Thyroid gland (tissue), 4 donors: ENCODE measurements around the gene RWDD4. TPM values are rescaled to one million over a fixed set of nuclear protein-coding genes. Genes with fewer than 3 reads are reported as not detected.

Experiments
- DNase-seq, 2 donors: peaks; one replicate each; pipeline ENCODE4 v3.0.0-alpha.2; 2019
- H3K27ac ChIP-seq, 3 donors: fragments of 200-600 bp; sonication (generic); 1 replicate in 2 of 3; 2 replicates in 1 of 3; pipeline ENCODE4 v1.5.1; 2016 to 2019; ENCODE audit warnings: mild to moderate bottlenecking in 1 of 3, moderate library complexity in 1 of 3
- H3K27me3 ChIP-seq: fragments of 200-600 bp; sonication (generic); one replicate; pipeline ENCODE4 v1.5.1; 2019
- H3K36me3 ChIP-seq, 2 donors: fragments of 200-600 bp; sonication (generic); one replicate each; pipeline ENCODE4 v1.5.1; 2016 to 2019
- H3K4me1 ChIP-seq, 2 donors: fragments of 200-600 bp; sonication (generic); one replicate each; pipeline ENCODE4 v1.5.1; 2017 to 2019
- H3K4me3 ChIP-seq, 3 donors: fragments of 200-600 bp; sonication (generic); replicated peaks in 1 of 3; 1 replicate in 2 of 3; 2 replicates in 1 of 3; pipeline ENCODE4 v1.5.1; 2016; ENCODE audit warnings: mild to moderate bottlenecking in 1 of 3
- H3K9me3 ChIP-seq: fragments of 200-600 bp; sonication (generic); one replicate; pipeline ENCODE4 v1.5.1; 2017
- POLR2A ChIP-seq, 2 donors: fragments of 450-650 bp; IDR thresholded peaks; one replicate each; pipeline ENCODE4 v1.6.1; 2017; ENCODE audit warnings: antibody characterized with exemption in 2 of 2, mild to moderate bottlenecking in 2 of 2, moderate library complexity in 1 of 2
- WGBS, 2 donors: methylation state at CpG; one replicate each; pipeline ENCODE4 v1.1.5; 2017; 5-methylcytosine and 5-hydroxymethylcytosine counted together
- intact Hi-C: fragments of 100-400 bp; cut with DNase I; formaldehyde crosslinking; loops from one replicate; pipeline ENCODE4 v1.15.1; 2023
- total RNA-seq, 4 donors: library from RNA; depleted of rRNA; stranded (reverse); fragments of >200 nt; gene quantifications; one replicate each; pipeline ENCODE4 v1.2.3, GENCODE V29; 2016
- TF ChIP-seq, protein P1 (sequence below), 6 experiments: fragments of 200-600 bp in 3 of 6; fragments of 450-650 bp in 3 of 6; sonication (generic) in 3 of 6; IDR thresholded peaks; one replicate each; pipeline ENCODE4 v1.5.1; 2016 to 2019; ENCODE audit warnings: antibody characterized with exemption in 6 of 6, mild to moderate bottlenecking in 2 of 6, inconsistent platforms in 1 of 6, moderate library complexity in 1 of 6

The RWDD4 gene
- total RNA-seq, 4 donors from 2014 or later: 33.3 to 43.5 (median 41.5) TPM

DNA sequence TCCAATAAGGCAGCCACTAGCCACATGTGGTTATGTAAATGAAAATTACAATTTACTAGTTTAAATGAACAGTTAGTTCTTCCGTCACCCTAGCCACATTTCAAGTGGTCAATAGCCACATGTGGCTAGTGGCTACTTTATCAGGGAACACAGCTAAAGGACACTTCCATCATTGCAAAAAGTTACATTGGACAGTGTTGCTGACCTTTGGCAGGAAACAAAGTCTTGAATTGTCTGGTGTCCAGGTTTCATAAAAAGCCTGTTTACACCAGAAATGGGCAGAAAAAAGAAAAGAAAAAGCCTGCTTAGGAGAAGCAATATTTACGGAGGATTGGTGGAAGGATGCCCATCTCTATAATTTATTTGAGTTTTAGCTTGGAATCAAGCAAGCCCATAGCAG, 38.6 kb downstream of the RWDD4 start:
- no peak for TF ChIP-seq POLR2A (IDR thresholded peaks at IDR 0.05)
- TF ChIP-seq, protein P1, sequence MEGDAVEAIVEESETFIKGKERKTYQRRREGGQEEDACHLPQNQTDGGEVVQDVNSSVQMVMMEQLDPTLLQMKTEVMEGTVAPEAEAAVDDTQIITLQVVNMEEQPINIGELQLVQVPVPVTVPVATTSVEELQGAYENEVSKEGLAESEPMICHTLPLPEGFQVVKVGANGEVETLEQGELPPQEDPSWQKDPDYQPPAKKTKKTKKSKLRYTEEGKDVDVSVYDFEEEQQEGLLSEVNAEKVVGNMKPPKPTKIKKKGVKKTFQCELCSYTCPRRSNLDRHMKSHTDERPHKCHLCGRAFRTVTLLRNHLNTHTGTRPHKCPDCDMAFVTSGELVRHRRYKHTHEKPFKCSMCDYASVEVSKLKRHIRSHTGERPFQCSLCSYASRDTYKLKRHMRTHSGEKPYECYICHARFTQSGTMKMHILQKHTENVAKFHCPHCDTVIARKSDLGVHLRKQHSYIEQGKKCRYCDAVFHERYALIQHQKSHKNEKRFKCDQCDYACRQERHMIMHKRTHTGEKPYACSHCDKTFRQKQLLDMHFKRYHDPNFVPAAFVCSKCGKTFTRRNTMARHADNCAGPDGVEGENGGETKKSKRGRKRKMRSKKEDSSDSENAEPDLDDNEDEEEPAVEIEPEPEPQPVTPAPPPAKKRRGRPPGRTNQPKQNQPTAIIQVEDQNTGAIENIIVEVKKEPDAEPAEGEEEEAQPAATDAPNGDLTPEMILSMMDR (IDR thresholded peaks at IDR 0.05): no peak
- no peaks in the 10 kb centered on the region for H3K36me3 ChIP-seq
- H3K4me1 ChIP-seq: no peaks in the 10 kb centered on the region
- H3K9me3 ChIP-seq: no peaks in the 10 kb centered on the region
- H3K27ac ChIP-seq: no peak overlapping the region
- H3K27me3 ChIP-seq: no peaks in the 10 kb centered on the region
- WGBS, 2 donors: 70 to 88% methylated on average over 2 of the region's 2 CpGs
- intact Hi-C loops: no loop called here
- no peak for DNase-seq
- H3K4me3 ChIP-seq: no peak overlapping the region

DNA sequence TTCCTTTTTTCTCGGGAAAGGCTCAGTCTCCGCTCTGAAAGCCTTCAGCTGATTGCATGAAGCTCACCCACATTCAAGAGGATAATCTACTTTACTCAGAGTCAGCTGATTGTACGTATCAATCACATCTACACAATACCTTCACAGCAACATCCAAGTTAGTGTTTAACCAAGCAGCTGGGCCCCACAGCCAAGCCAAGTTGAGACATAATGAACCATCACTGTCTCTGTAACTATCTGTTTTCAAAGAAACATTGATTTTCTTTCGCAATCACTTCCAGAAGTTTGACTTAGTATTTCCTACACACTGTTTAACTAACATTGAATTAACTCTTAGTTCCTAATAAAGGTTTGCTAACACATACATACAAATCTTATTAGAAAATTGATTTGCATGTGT, 40.3 kb downstream of the RWDD4 start:
- Histone ChIP-seq H3K9me3 (no peaks in the 10 kb centered on the region), H3K36me3 (no peaks in the 10 kb centered on the region), H3K27me3 (no peaks in the 10 kb centered on the region), H3K27ac (no peak overlapping the region), H3K4me1 (no peaks in the 10 kb centered on the region), H3K4me3 (no peak overlapping the region)
- no peak for DNase-seq
- intact Hi-C loops: no loop called here
- 85 to 86% methylated on average over 4 of the region's 4 CpGs for WGBS, 2 donors
- TF ChIP-seq POLR2A (IDR thresholded peaks at IDR 0.05): no peak

DNA sequence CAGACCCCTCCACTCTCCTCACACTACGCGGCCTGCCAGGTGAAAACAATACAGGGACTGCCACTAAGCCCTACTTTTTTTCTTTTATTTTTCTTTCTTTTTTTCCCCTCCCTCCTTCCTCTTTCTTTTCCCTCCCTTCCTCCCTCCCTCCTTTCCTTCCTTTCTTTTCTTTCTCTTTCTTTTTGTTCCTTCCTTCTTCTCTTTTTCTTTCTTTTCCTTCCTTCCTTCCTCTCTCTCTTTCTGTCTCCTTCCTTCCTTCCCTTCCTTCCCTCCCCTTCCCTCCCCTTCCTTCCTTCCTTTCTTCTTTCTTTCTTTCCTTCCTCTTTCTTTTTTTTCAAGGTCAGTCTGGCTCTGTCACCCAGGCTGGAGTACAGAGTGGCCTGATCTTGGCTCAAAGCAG, 41.9 kb downstream of the RWDD4 start:
- intact Hi-C loops: no loop called here
- WGBS, 2 donors: 94 to 97% methylated on average over 2 of the region's 2 CpGs
- no peak overlapping the region for H3K4me3 ChIP-seq
- no peak overlapping the region for H3K27ac ChIP-seq
- TF ChIP-seq, protein P1 (IDR thresholded peaks at IDR 0.05): no peak
- TF ChIP-seq POLR2A (IDR thresholded peaks at IDR 0.05): no peak
- DNase-seq: no peak
- no peaks in the 10 kb centered on the region for H3K4me1 ChIP-seq
- no peaks in the 10 kb centered on the region for H3K9me3 ChIP-seq
- H3K27me3 ChIP-seq: no peaks in the 10 kb centered on the region
- no peaks in the 10 kb centered on the region for H3K36me3 ChIP-seq

DNA sequence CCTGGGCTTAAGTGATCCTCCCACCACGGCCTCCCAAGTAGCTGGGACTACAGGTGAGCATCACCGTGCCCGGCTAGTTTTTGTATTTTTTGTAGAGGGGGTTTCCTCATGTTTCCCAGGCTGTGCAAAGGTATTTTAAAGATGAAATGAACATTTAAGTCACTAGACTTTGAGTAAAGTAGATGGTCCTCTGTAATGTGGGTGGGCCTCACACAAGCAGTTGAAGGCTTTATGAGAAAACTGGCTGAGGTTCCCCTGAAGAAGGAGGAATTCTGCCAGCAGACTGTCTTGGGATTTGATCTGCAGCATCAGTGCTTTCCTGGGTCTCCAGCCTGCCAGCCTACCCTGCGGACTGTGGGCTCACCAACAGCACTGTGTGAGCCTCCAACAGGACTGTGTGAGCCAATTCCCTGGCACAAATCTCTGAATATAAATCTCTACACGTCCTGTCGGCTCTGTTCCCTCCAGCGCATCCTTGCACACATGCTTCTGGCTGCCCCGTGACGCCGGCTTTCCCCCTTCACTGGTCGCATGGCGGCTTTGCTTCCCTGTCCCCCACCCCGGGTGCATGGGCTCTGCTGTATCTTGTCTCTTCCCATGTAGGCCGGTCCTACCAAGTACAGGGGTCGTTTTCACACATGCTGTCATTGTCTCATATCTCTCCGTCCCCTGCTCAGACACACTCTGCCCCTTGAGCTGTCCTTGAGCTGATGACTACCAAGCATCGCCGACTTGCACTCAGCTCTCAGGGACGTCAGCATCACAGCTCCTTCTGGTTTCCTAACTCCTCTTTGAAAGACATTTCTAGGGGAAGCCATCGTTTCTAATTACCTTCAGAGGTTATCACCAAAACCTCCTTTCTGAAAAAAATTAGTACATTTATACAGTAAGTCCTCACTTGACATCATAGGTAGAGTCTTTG, 46.4 kb downstream of the RWDD4 start:
- Histone ChIP-seq H3K36me3 (no peaks in the 10 kb centered on the region), H3K4me3 (no peak overlapping the region), H3K9me3 (no peaks in the 10 kb centered on the region), H3K27ac (no peak overlapping the region), H3K27me3 (no peaks in the 10 kb centered on the region), H3K4me1 (peaks cover 7 to 18% of the 10 kb centered on the region in 2 donors)
- no peak for DNase-seq
- WGBS, 2 donors: 91% methylated on average over 20 of the region's 20 CpGs
- TF ChIP-seq POLR2A (IDR thresholded peaks at IDR 0.05): no peak
- TF ChIP-seq, protein P1 (IDR thresholded peaks at IDR 0.05): no peak
- intact Hi-C loops: no loop called here

DNA sequence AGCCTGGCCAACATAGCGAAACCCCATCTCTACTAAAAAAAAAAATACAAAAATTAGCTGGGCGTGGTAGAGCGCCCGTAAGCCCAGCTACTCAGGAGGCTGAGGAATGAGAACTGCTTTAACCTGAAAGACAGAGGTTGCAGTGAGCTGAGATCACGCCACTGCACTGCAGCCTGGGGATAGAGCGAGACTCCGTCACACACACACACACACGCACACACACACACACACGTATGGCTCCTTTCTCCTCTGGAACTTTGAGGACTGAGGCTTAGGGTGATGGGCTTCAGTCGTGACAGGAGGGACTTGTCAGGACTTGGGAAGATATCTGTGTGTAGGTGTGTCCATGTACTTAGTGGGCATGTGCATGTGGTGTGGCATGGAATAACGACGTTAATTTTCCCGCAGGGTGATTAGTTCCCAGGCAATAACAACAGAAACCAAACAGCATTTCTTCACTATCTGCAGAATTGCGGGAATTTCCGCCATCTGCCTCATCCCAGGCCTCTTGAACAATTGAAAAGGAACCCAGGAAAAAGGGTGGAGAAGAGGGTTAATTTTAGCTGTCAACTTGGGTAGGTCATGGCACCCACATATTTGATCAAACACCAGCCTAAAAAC, 47.7 kb downstream of the RWDD4 start:
- intact Hi-C loops: no loop called here
- 81 to 82% methylated on average over 15 of the region's 15 CpGs for WGBS, 2 donors
- H3K4me1 ChIP-seq: peaks cover 7 to 18% of the 10 kb centered on the region in 2 donors
- H3K9me3 ChIP-seq: no peaks in the 10 kb centered on the region
- no peaks in the 10 kb centered on the region for H3K36me3 ChIP-seq
- DNase-seq: peak in 1 of 2 donors; percentile 11
- no peak overlapping the region for H3K4me3 ChIP-seq
- H3K27ac ChIP-seq: peak overlapping the region in 1 of 3 donors; percentile 24
- TF ChIP-seq, protein P1 (IDR thresholded peaks at IDR 0.05): no peak
- TF ChIP-seq POLR2A (IDR thresholded peaks at IDR 0.05): no peak
- H3K27me3 ChIP-seq: no peaks in the 10 kb centered on the region
